ENCODE data around the gene SCLT1.

DNA sequence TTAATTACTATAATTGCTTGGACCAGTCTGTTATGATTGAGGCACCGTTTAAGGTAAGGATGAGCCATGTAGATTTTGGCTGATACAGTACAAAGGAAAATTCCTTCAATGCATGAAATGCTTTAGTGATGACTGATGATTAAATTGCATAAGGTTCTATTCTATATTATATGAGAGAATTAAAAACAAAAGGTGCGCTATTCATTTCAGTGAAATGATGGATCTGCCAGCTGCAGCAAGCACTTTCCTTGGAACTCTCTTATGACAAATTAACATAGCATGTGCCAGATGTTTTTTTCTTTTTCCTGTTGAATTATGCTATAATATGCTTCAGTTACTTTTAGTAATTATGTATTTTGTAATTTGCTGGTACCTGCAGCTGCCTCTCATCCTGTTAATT, 185.4 kb downstream of the SCLT1 start:
- TF ChIP-seq, protein P1, sequence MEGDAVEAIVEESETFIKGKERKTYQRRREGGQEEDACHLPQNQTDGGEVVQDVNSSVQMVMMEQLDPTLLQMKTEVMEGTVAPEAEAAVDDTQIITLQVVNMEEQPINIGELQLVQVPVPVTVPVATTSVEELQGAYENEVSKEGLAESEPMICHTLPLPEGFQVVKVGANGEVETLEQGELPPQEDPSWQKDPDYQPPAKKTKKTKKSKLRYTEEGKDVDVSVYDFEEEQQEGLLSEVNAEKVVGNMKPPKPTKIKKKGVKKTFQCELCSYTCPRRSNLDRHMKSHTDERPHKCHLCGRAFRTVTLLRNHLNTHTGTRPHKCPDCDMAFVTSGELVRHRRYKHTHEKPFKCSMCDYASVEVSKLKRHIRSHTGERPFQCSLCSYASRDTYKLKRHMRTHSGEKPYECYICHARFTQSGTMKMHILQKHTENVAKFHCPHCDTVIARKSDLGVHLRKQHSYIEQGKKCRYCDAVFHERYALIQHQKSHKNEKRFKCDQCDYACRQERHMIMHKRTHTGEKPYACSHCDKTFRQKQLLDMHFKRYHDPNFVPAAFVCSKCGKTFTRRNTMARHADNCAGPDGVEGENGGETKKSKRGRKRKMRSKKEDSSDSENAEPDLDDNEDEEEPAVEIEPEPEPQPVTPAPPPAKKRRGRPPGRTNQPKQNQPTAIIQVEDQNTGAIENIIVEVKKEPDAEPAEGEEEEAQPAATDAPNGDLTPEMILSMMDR (IDR thresholded peaks at IDR 0.05), result no peak
- no peak for TF ChIP-seq NPAS2 (CRISPR knock-in tag; IDR thresholded peaks at IDR 0.05; ENCODE audit: borderline replicate concordance)
- TF ChIP-seq PHF8 (IDR thresholded peaks at IDR 0.05; ENCODE audit: borderline replicate concordance, low read depth), result no peak
- TF ChIP-seq, protein P2, sequence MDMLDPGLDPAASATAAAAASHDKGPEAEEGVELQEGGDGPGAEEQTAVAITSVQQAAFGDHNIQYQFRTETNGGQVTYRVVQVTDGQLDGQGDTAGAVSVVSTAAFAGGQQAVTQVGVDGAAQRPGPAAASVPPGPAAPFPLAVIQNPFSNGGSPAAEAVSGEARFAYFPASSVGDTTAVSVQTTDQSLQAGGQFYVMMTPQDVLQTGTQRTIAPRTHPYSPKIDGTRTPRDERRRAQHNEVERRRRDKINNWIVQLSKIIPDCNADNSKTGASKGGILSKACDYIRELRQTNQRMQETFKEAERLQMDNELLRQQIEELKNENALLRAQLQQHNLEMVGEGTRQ (IDR thresholded peaks at IDR 0.05), result no peak
- TF ChIP-seq POLR2A (IDR thresholded peaks at IDR 0.05; ENCODE audit: low read length), result no peak
- TF ChIP-seq RCOR1 (IDR thresholded peaks at IDR 0.05; ENCODE audit: low read depth, low read length), result no peak
- no peak for TF ChIP-seq EP300 (IDR thresholded peaks at IDR 0.05)
- no peak for TF ChIP-seq RNF2 (IDR thresholded peaks at IDR 0.05; ENCODE audit: borderline replicate concordance, low read depth)
- no peak for TF ChIP-seq ZNF302 (CRISPR knock-in tag; IDR thresholded peaks at IDR 0.05)
- TF ChIP-seq KDM1A (IDR thresholded peaks at IDR 0.05; ENCODE audit: low read depth), result no peak

Measured in A549 (cell line).